ENCODE measurements around the gene KNTC1. TPM values are rescaled to one million over a fixed set of nuclear protein-coding genes. Genes with fewer than 3 reads are reported as not detected.
A peak's percentile ranks its signal among the peaks of the same experiment; 100 is the strongest.
"Not testable (repeated sequence)": the region's sequence is repeated elsewhere in the genome, so short reads cannot be mapped to it uniquely, and the experiment has no call there.

The KNTC1 gene
- total RNA-seq, 1 experiment from 2014 or later, result 71.3 TPM

- H2BK20ac ChIP-seq (ENCODE audit: low read depth, low read length, poor library complexity, severe bottlenecking); H2BK5ac ChIP-seq (ENCODE audit: insufficient read length, low read length); H3K27me3 ChIP-seq (ENCODE audit: insufficient read depth, low read length); H3K14ac ChIP-seq (ENCODE audit: insufficient read depth, low read length); H3K4me1 Mint-ChIP-seq; H3T11ph ChIP-seq (ENCODE audit: low read length); H4K91ac ChIP-seq (ENCODE audit: insufficient read length, low read depth, low read length); H3K23ac ChIP-seq (ENCODE audit: insufficient read length, low read depth, low read length); H3K9me3 Mint-ChIP-seq; H2BK15ac ChIP-seq (ENCODE audit: low read depth, low read length); H4K20me1 ChIP-seq (ENCODE audit: control insufficient read depth, insufficient read depth, insufficient read length); H2AFZ ChIP-seq (ENCODE audit: low read length); H3K18ac ChIP-seq (ENCODE audit: insufficient read length, low read depth, low read length); DNase-seq; H3K79me2 ChIP-seq (ENCODE audit: insufficient read depth, low read length); H4K8ac ChIP-seq (replicated peaks; ENCODE audit: insufficient read length, low read depth, low read length); H3K79me1 ChIP-seq (ENCODE audit: insufficient read depth, low read depth, low read length, poor library complexity, severe bottlenecking); H3K56ac ChIP-seq (ENCODE audit: insufficient read length, low read depth, low read length); H2BK120ac ChIP-seq (ENCODE audit: low read depth, low read length, poor library complexity, severe bottlenecking); H3K23me2 ChIP-seq (ENCODE audit: insufficient read length, low read depth, low read length, poor library complexity, severe bottlenecking); H3K27ac ChIP-seq (ENCODE audit: insufficient read length, low read depth, low read length); H3K9me3 ChIP-seq (ENCODE audit: control insufficient read depth, low read depth, low read length); H3K4me1 ChIP-seq (ENCODE audit: insufficient read depth, low read length); H3K4ac ChIP-seq (ENCODE audit: low read depth, low read length); H2AK5ac ChIP-seq (ENCODE audit: insufficient read length, low read length); H3K4me3 Mint-ChIP-seq; H3K9ac ChIP-seq (ENCODE audit: extremely low read depth, insufficient read length, low read length); H3K4me2 ChIP-seq (ENCODE audit: insufficient read depth, insufficient read length, low read length); H3K27me3 Mint-ChIP-seq (ENCODE audit: low read depth); H2BK12ac ChIP-seq (ENCODE audit: insufficient read length, low read depth, low read length); H4K5ac ChIP-seq (ENCODE audit: insufficient read length, low read depth, low read length): not testable (repeated sequence)
- peak overlapping the region; percentile 55 to 84 (median 72); a peak in 4 of 7 replicates for H3K27ac Mint-ChIP-seq
- no CpG with 5 or more reads among the region's 8 CpGs for WGBS (ENCODE audit: extremely low coverage, insufficient read length, low lambda C conversion rate)
- H3K36me3 Mint-ChIP-seq (ENCODE audit: insufficient read depth in 1 of 3, low read depth in 3 of 3), result peaks cover 33 to 71% (median 57%) of the 10 kb centered on the region in 3 experiments; a peak in 6 of 7 replicates
Measured at GRCh38 chr12:122592543-122592942, 65.5 kb downstream of the KNTC1 start.

All from H9 (cell line).